Measurements from ENCODE around the gene MAGI1.
"Not testable (repeated sequence)": the region's sequence is repeated elsewhere in the genome, so short reads cannot be mapped to it uniquely, and the experiment has no call there.

MAGI1 gene

GRCh38 chr3:65548848-65549625, 489.7 kb downstream of the MAGI1 start:
- no peak for DNase-seq (ENCODE audit: low spot score)
- TF ChIP-seq CTCF (IDR thresholded peaks at IDR 0.05; ENCODE audit: borderline replicate concordance, control extremely low read depth, extremely low read depth, insufficient read depth, missing control alignments) = no peak
- in situ Hi-C loops (cut with MboI; ENCODE audit: low sequenced_read_pairs, unreplicated experiment) = no loop called here

- no peak for TF ChIP-seq CTCF (IDR thresholded peaks at IDR 0.05; ENCODE audit: borderline replicate concordance, control extremely low read depth, extremely low read depth, insufficient read depth, missing control alignments)
- no peak for DNase-seq (ENCODE audit: low spot score)
- in situ Hi-C loops (cut with MboI; ENCODE audit: low sequenced_read_pairs, unreplicated experiment) = no loop called here
Observed at GRCh38 chr3:65545429-65545828, 493.3 kb downstream of the MAGI1 start.

GRCh38 chr3:65543391-65543790, 495.3 kb downstream of the MAGI1 start:
- in situ Hi-C loops (cut with MboI; ENCODE audit: low sequenced_read_pairs, unreplicated experiment); DNase-seq (ENCODE audit: low spot score): not testable (repeated sequence)

- in situ Hi-C loops (cut with MboI; ENCODE audit: low sequenced_read_pairs, unreplicated experiment) = no loop called here
Observed at GRCh38 chr3:65540666-65541065, 498.1 kb downstream of the MAGI1 start.

GRCh38 chr3:65539616-65540015, 499.1 kb downstream of the MAGI1 start:
- in situ Hi-C loops (cut with MboI; ENCODE audit: low sequenced_read_pairs, unreplicated experiment) = no loop called here
- no peak for TF ChIP-seq CTCF (IDR thresholded peaks at IDR 0.05; ENCODE audit: borderline replicate concordance, control extremely low read depth, extremely low read depth, insufficient read depth, missing control alignments)
- no peak for DNase-seq (ENCODE audit: low spot score)

More at GRCh38 chr3:65540666-65541065, 498.1 kb downstream of the MAGI1 start:
- no peak for DNase-seq (ENCODE audit: low spot score)
- TF ChIP-seq CTCF (IDR thresholded peaks at IDR 0.05; ENCODE audit: borderline replicate concordance, control extremely low read depth, extremely low read depth, insufficient read depth, missing control alignments) = no peak

- no peak for DNase-seq (ENCODE audit: low spot score)
- in situ Hi-C loops (cut with MboI; ENCODE audit: low sequenced_read_pairs, unreplicated experiment) = no loop called here
- TF ChIP-seq CTCF (IDR thresholded peaks at IDR 0.05; ENCODE audit: borderline replicate concordance, control extremely low read depth, extremely low read depth, insufficient read depth, missing control alignments) = no peak
Observed at GRCh38 chr3:65538101-65538500, 500.6 kb downstream of the MAGI1 start.

- DNase-seq (ENCODE audit: low spot score) = no peak
- in situ Hi-C loops (cut with MboI; ENCODE audit: low sequenced_read_pairs, unreplicated experiment) = no loop called here
- TF ChIP-seq CTCF (IDR thresholded peaks at IDR 0.05; ENCODE audit: borderline replicate concordance, control extremely low read depth, extremely low read depth, insufficient read depth, missing control alignments) = no peak
Observed at GRCh38 chr3:65537109-65537508, 501.6 kb downstream of the MAGI1 start.

Measured in GM13976 (cell line).